GM12878 (cell line): ENCODE measurements around the gene EFCAB10. TPM values are rescaled to one million over a fixed set of nuclear protein-coding genes. Genes with fewer than 3 reads are reported as not detected.

Experiments
- ATAC-seq: fragments of 200-7000 bp; cut with Tn5 transposase; 3 replicates; pipeline ENCODE4 v1.9.1; 2020; ENCODE audit warnings: mild to moderate bottlenecking, moderate library complexity
- BruUV-seq: library from RNA; stranded (reverse); fragments of 400-500 nt; replicated peaks from 2 replicates; lab custom pipeline; 2021; lab: Mats Ljungman, UMichigan
- CTCF ChIA-PET: fragments of 300-600 bp; sonication (Branson Sonifier 250); formaldehyde crosslinking; extraction: SDS; loops from one replicate; lab custom pipeline; 2021; ENCODE audit warnings: inconsistent platforms; lab: Yijun Ruan, JAX
- POLR2A ChIA-PET: fragments of 350-600 bp; formaldehyde crosslinking; extraction: SDS; loops from one replicate; lab custom pipeline; 2021; ENCODE audit warnings: inconsistent platforms; lab: Charles Lee
- RAD21 ChIA-PET: fragments of 300-600 bp; sonication (Branson Sonifier 250); formaldehyde crosslinking; loops from one replicate; lab custom pipeline; 2023; ENCODE audit warnings: antibody characterized with exemption; ENCODE audit not compliant: unreplicated experiment; lab: Charles Lee
- SMC1A ChIA-PET: fragments of 300-600 bp; sonication (Branson Sonifier 250); formaldehyde crosslinking; loops from one replicate; lab custom pipeline; 2023; ENCODE audit not compliant: unreplicated experiment, uncharacterized antibody; lab: Charles Lee
- DNase-seq: peaks from one replicate; pipeline ENCODE4 v3.0.0-alpha.2; 2011; ENCODE audit warnings: low read depth, low spot score
- FAIRE-seq: peaks from 3 replicates; lab custom pipeline; 2011; peaks lifted over from hg19 to GRCh38; lab: Jason Lieb, UNC
- H2AFZ ChIP-seq: 2 replicates; pipeline ENCODE4 v1.6.0; 2011; ENCODE audit warnings: low read depth, low read length, control low read depth; ENCODE audit not compliant: control insufficient read depth
- H3K27ac ChIP-seq: 2 replicates; pipeline ENCODE4 v1.5.1; 2011; ENCODE audit warnings: control low read depth; ENCODE audit not compliant: control insufficient read depth, insufficient read depth
- H3K27me3 ChIP-seq, 2 experiments: replicated peaks in 1 of 2; 2 replicates each; pipeline versions ENCODE4 v1.6.0 to v1.6.1; 2011; ENCODE audit warnings: low read length in 1 of 2; ENCODE audit not compliant: control insufficient read depth in 2 of 2, insufficient read depth in 2 of 2
- H3K36me3 ChIP-seq, 2 experiments: 2 replicates each; pipeline ENCODE4 v1.5.1; 2011; ENCODE audit warnings: low read length in 1 of 2; ENCODE audit not compliant: control insufficient read depth in 2 of 2, insufficient read depth in 2 of 2
- H3K4me1 ChIP-seq: 2 replicates; pipeline ENCODE4 v1.6.1; 2011; ENCODE audit warnings: mild to moderate bottlenecking, low read length, moderate library complexity, mixed read lengths; ENCODE audit not compliant: control insufficient read depth, insufficient read depth
- H3K4me2 ChIP-seq: 2 replicates; pipeline ENCODE4 v1.6.0; 2011; ENCODE audit warnings: control low read depth; ENCODE audit not compliant: control insufficient read depth, insufficient read depth
- H3K4me3 ChIP-seq: fragments of 200-600 bp; sonication (generic); 2 replicates; pipeline ENCODE4 v1.5.1; 2016
- H3K79me2 ChIP-seq: 2 replicates; pipeline ENCODE4 v1.6.0; 2011; ENCODE audit warnings: low read length; ENCODE audit not compliant: control insufficient read depth, insufficient read depth
- H3K9ac ChIP-seq: 2 replicates; pipeline ENCODE4 v1.8.0; 2011; ENCODE audit warnings: low read length, control low read depth, mixed read lengths; ENCODE audit not compliant: control insufficient read depth, insufficient read depth
- H3K9me3 ChIP-seq: replicated peaks from 3 replicates; pipeline ENCODE4 v1.5.1; 2011; ENCODE audit warnings: mild to moderate bottlenecking, low read length; ENCODE audit not compliant: control insufficient read depth, insufficient read depth
- H4K20me1 ChIP-seq: 2 replicates; pipeline ENCODE4 v1.6.0; 2011; ENCODE audit not compliant: control insufficient read depth, insufficient read depth
- BCL3 ChIP-seq: IDR thresholded peaks from 2 replicates; pipeline ENCODE4 v1.6.1; 2011; ENCODE audit warnings: borderline replicate concordance, low read depth, mild to moderate bottlenecking, moderate library complexity, low read length; ENCODE audit not compliant: insufficient read depth, poor library complexity, severe bottlenecking
- CUX1 ChIP-seq: IDR thresholded peaks from 2 replicates; pipeline ENCODE4 v1.6.1; 2012; ENCODE audit warnings: improper control_type of control experiment, low read depth, low read length; ENCODE audit not compliant: insufficient replicate concordance
- FOXM1 ChIP-seq: IDR thresholded peaks from 2 replicates; pipeline ENCODE4 v1.6.1; 2012; ENCODE audit warnings: low read depth, mild to moderate bottlenecking, inconsistent platforms, low read length, moderate library complexity
- GATAD2B ChIP-seq: fragments of 450-650 bp; conservative IDR thresholded peaks from 2 replicates; pipeline ENCODE4 v1.6.1; 2017; ENCODE audit warnings: low read depth, mild to moderate bottlenecking, moderate library complexity
- HDAC6 ChIP-seq: fragments of 200-600 bp; sonication (generic); IDR thresholded peaks from one replicate; pipeline ENCODE4 v1.8.0; 2017; ENCODE audit warnings: antibody characterized with exemption; ENCODE audit not compliant: unreplicated experiment
- HDGF ChIP-seq: fragments of 450-650 bp; IDR thresholded peaks from 2 replicates; pipeline ENCODE4 v1.6.1; 2016; ENCODE audit warnings: antibody characterized with exemption
- LARP7 ChIP-seq: fragments of 450-650 bp; IDR thresholded peaks from 2 replicates; pipeline ENCODE4 v1.6.1; 2017; ENCODE audit warnings: mild to moderate bottlenecking
- MLLT1 ChIP-seq: fragments of 450-650 bp; IDR thresholded peaks from 2 replicates; pipeline ENCODE4 v1.6.1; 2016; ENCODE audit warnings: mild to moderate bottlenecking
- SMAD1 ChIP-seq: fragments of 450-650 bp; IDR thresholded peaks from 2 replicates; pipeline ENCODE4 v1.6.1; 2018; ENCODE audit warnings: mild to moderate bottlenecking, low read depth; ENCODE audit not compliant: partially characterized antibody
- USF2 ChIP-seq: IDR thresholded peaks from 2 replicates; pipeline ENCODE4 v1.6.1; 2011; ENCODE audit warnings: low read depth, low read length, improper control_type of control experiment, borderline replicate concordance
- ZBTB11 ChIP-seq: fragments of 450-650 bp; formaldehyde crosslinking; IDR thresholded peaks from 2 replicates; pipeline ENCODE4 v1.5.0; 2022; ENCODE audit warnings: mild to moderate bottlenecking, missing genetic modification characterization
- WGBS: methylation state at CpG from one replicate; pipeline ENCODE4 v1.1.6; 2016; ENCODE audit warnings: low lambda C conversion rate; ENCODE audit not compliant: insufficient replicate concordance, insufficient coverage; ENCODE audit errors: missing lambda C conversion rate; 5-methylcytosine and 5-hydroxymethylcytosine counted together
- in situ Hi-C: fragments of 300-500 bp; cut with MboI; formaldehyde crosslinking; loops from 9 replicates; pipeline ENCODE4 v1.14.3; 2018; ENCODE audit warnings: mixed read lengths
- intact Hi-C: fragments of 100-400 bp; cut with micrococcal nuclease; formaldehyde crosslinking; loops from one replicate; pipeline ENCODE4 v1.14.2; 2022; ENCODE audit not compliant: unreplicated experiment
- polyA plus RNA-seq, 11 experiments: library from polyadenylated mRNA; depleted of rRNA in 4 of 11; unstranded in 6 of 11; stranded (reverse) in 5 of 11; fragments of >200 nt; fragmentation: Nextera tagmentation in 4 of 11; fragmentation: Illumina TruSeq in 1 of 11; extraction: Ambion mirVana in 4 of 11; extraction: Trizol in 1 of 11; gene quantifications; 1 replicate in 1 of 11; 2 replicates in 10 of 11; pipeline versions ENCODE4 v1.2.1 to v1.2.3, GENCODE V29; 2011 to 2016; ENCODE audit warnings: inconsistent platforms in 2 of 11, missing spikeins in 2 of 11, low read depth in 1 of 11
- total RNA-seq, 4 experiments: library from RNA; depleted of rRNA in 3 of 4; stranded (reverse); fragments of >200 nt in 3 of 4; fragmentation: Illumina TruSeq in 1 of 4; extraction: Trizol in 1 of 4; gene quantifications; 2 replicates each; pipeline versions ENCODE4 v1.2.1 to v1.2.3, GENCODE V29; 2013 to 2021

The EFCAB10 gene
- total and polyA plus RNA-seq, 10 of the 15 experiments (the other 5 are each of a cell fraction or from before 2014, with no cell fraction given), result 0.38 to 1.0 (median 0.54) TPM; not detected in 6

GRCh38 chr7:105623906-105624305 is 42.6 kb upstream of the EFCAB10 start:
- SMC1A ChIA-PET, result no interaction called here
- TF ChIP-seq USF2 (no peak), HDGF (no peak), FOXM1 (no peak), HDAC6 (no peak), MLLT1 (no peak), CUX1 (no peak), LARP7 (no peak), GATAD2B (no peak), BCL3 (no peak), SMAD1 (no peak), ZBTB11 (CRISPR knock-in tag) (no peak)

More at GRCh38 chr7:105623906-105624305, 42.6 kb upstream of the EFCAB10 start:
- no peak overlapping the region for H3K9ac ChIP-seq
- ChIA-PET CTCF (no interaction called here), RAD21 (no interaction called here), POLR2A (interaction anchor here (1.1 kb wide), 1 partner anchor 9 kb away, joined by 4 read pairs; no protein-coding TSS in a partner anchor)
- no peaks in the 10 kb centered on the region for H3K9me3 ChIP-seq
- DNase-seq, result no peak
- no peaks in the 10 kb centered on the region for H3K27me3 ChIP-seq
- H4K20me1 ChIP-seq, result no peaks in the 10 kb centered on the region
- in situ Hi-C loops (no loop called here), intact Hi-C loops (no loop called here)
- no peaks in the 10 kb centered on the region for H3K79me2 ChIP-seq
- no peak overlapping the region for H2AFZ ChIP-seq
- H3K36me3 ChIP-seq, result no peaks in the 10 kb centered on the region
- no peak for ATAC-seq
- no peak overlapping the region for H3K4me3 ChIP-seq
- H3K27ac ChIP-seq, result no peak overlapping the region
- no peak overlapping the region for H3K4me2 ChIP-seq
- no peaks in the 10 kb centered on the region for H3K4me1 ChIP-seq
- 94% methylated on average over 15 of the region's 15 CpGs for WGBS
- no peak for FAIRE-seq
- no TSS peak for BruUV-seq
